ENCODE data around the gene MNAT1.

DNA sequence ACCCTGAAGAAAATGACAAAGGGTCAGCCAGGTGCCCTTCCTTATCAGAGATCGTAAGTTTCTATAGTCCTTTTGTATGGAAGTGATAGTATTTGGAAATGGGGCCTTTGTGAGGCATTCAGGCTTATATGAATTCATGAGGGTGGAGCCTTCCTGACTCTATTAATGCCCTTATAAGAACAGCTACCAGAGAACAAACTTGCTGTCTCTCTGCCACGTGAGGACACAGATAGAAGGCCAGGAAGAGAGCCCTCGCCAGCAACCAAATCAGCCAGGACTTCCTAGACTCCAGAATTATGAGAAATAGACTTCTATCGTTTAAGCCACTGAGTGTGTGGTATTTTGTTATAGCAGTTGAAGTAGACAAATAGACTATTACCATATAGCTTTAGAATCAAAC lies 209.6 kb downstream of the MNAT1 start:
- TF ChIP-seq CTCF (IDR thresholded peaks at IDR 0.05; ENCODE audit: low read depth, low read length, poor library complexity, severe bottlenecking) (no peak), EZH2phosphoT487 (IDR thresholded peaks at IDR 0.05; ENCODE audit: borderline replicate concordance, low read length) (no peak)
